Measurements from ENCODE around the gene CXCL14. TPM values are rescaled to one million over a fixed set of nuclear protein-coding genes. Genes with fewer than 3 reads are reported as not detected.

The CXCL14 gene
- total RNA-seq, 1 experiment from 2014 or later, result not detected

DNA sequence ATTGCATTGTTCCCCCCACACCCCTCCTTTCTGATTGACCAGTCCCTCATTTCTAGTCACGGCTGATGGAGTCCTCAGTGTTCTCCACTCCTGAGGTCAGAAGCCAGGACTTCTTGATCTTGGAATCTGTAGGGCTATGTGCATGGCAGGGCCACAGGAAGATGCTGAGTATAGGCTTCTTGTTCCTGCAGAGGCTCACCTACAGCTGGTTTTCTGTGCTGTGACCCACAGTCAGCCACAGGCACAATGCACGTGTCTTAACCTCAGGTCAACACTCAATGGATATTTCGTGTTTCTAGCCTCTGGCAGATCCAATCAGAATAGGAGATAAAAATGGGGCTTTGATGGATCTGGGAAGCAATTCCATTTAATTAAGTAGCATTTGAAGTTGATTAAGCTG, 14.3 kb upstream of the CXCL14 start:
- Histone ChIP-seq H3K9me3 (ENCODE audit: low read length) (no peaks in the 10 kb centered on the region), H3K36me3 (ENCODE audit: insufficient read depth, low read length) (no peaks in the 10 kb centered on the region), H4K20me1 (ENCODE audit: insufficient read depth, low read depth, low read length) (no peaks in the 10 kb centered on the region), H3K4me3 (ENCODE audit: low read length) (no peak overlapping the region), H3K27ac (ENCODE audit: low read length) (no peak overlapping the region), H3K4me2 (ENCODE audit: low read depth, low read length, poor library complexity, severe bottlenecking) (no peak overlapping the region), H3K9me2 (replicated peaks; ENCODE audit: insufficient read depth, low read length) (no peaks in the 10 kb centered on the region), H3K79me2 (ENCODE audit: low read length) (no peaks in the 10 kb centered on the region), H3K4me1 (ENCODE audit: low read length) (no peaks in the 10 kb centered on the region), H3K27me3 (ENCODE audit: low read length) (no peaks in the 10 kb centered on the region), H2AFZ (ENCODE audit: low read length) (no peak overlapping the region), H3K9ac (ENCODE audit: low read length) (no peak overlapping the region)
- no peak for DNase-seq

DNA sequence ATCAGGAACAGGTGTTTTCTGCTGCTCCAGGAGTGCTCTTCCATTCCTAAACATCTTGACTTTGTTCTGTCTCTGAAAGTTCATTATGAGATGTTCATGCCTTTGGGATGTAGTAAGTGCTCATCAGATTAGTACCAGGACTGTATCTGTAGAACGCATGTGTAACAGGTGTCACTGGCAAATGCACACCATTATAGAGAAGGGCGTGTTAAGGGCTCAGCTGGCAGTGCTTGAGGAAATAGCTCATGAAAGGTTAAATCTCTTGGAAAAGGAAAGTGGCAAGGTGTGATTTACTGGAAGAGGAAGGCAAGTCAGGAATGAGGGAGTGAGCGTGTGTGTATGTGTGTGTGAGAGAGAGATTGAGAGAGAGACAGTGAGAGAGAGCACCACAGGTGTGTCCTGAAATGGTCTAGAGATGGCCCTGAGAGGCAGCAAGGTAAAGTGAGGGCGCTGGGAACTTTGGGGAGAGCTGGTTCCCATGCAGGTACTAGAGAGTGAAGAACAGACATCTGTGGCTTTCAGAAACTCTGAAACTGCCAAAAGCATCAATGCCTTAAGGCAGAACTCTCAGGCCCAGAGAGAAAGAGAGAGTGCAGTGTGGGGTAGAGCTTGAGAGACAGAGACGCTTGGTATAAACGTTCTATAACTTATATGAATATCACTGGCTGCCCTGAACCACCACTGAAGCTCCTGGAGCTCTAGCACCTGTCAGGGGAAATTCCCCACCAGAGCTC, 13.7 kb upstream of the CXCL14 start:
- Histone ChIP-seq H4K20me1 (ENCODE audit: insufficient read depth, low read depth, low read length) (no peaks in the 10 kb centered on the region), H3K4me2 (ENCODE audit: low read depth, low read length, poor library complexity, severe bottlenecking) (no peak overlapping the region), H3K9me3 (ENCODE audit: low read length) (no peaks in the 10 kb centered on the region), H3K27ac (ENCODE audit: low read length) (no peak overlapping the region), H3K4me3 (ENCODE audit: low read length) (no peak overlapping the region), H3K79me2 (ENCODE audit: low read length) (no peaks in the 10 kb centered on the region), H3K27me3 (ENCODE audit: low read length) (no peaks in the 10 kb centered on the region), H2AFZ (ENCODE audit: low read length) (no peak overlapping the region), H3K9ac (ENCODE audit: low read length) (no peak overlapping the region), H3K4me1 (ENCODE audit: low read length) (no peaks in the 10 kb centered on the region), H3K9me2 (replicated peaks; ENCODE audit: insufficient read depth, low read length) (no peaks in the 10 kb centered on the region), H3K36me3 (ENCODE audit: insufficient read depth, low read length) (no peaks in the 10 kb centered on the region)
- no peak for DNase-seq

DNA sequence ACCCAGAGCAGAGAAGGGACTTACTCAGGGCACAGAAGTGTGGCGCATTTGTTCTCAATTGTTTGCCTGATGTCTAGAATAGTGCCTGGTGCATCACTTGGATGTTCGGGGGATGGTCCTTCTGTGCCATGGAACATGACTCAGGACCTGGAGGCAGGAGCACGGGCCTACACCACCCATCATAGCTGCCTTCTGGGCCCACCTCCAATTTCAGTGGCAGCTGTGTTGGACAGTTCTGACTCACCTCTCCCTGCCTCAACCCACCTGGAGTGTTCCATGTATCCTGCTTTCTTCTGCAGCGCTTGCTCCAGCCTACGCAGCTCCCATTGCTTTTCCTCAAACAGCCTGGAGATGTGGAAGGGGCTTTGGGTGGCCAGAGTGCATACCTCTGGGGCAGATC, 12.5 kb upstream of the CXCL14 start:
- DNase-seq, result no peak

DNA sequence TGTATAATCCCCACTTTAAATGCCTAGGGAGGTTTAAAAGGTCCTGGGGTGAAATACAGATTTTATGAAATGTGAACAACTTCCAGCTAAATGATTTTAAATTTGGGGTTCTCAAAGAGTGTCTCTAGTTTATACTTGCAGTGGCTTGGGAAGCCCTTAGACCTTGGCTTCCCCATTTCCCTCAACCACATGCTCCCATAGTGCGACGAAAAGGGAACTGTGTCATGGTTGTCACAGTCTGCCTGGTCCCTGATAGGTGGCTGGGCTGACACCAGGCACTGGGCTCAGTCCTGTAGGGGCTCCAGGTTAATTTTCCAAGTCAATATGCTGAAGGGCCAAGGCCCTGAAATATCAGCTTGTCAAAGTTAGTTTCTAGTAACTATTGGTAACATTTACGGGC, 10.4 kb upstream of the CXCL14 start:
- no peaks in the 10 kb centered on the region for H3K79me2 ChIP-seq (ENCODE audit: low read length)
- no peaks in the 10 kb centered on the region for H3K36me3 ChIP-seq (ENCODE audit: insufficient read depth, low read length)
- no peak for DNase-seq
- no peak overlapping the region for H3K4me3 ChIP-seq (ENCODE audit: low read length)
- no peak overlapping the region for H3K27ac ChIP-seq (ENCODE audit: low read length)
- H2AFZ ChIP-seq (ENCODE audit: low read length), result no peak overlapping the region
- no peaks in the 10 kb centered on the region for H3K9me3 ChIP-seq (ENCODE audit: low read length)
- no peaks in the 10 kb centered on the region for H3K27me3 ChIP-seq (ENCODE audit: low read length)
- no peaks in the 10 kb centered on the region for H4K20me1 ChIP-seq (ENCODE audit: insufficient read depth, low read depth, low read length)
- no peaks in the 10 kb centered on the region for H3K4me1 ChIP-seq (ENCODE audit: low read length)
- H3K9ac ChIP-seq (ENCODE audit: low read length), result no peak overlapping the region
- H3K9me2 ChIP-seq (replicated peaks; ENCODE audit: insufficient read depth, low read length), result no peaks in the 10 kb centered on the region
- no peak overlapping the region for H3K4me2 ChIP-seq (ENCODE audit: low read depth, low read length, poor library complexity, severe bottlenecking)

More for the DNA sequence above, 12.5 kb upstream of the CXCL14 start:
- no peaks in the 10 kb centered on the region for H3K9me3 ChIP-seq (ENCODE audit: low read length)
- H3K79me2 ChIP-seq (ENCODE audit: low read length), result no peaks in the 10 kb centered on the region
- no peaks in the 10 kb centered on the region for H3K27me3 ChIP-seq (ENCODE audit: low read length)
- no peak overlapping the region for H3K4me2 ChIP-seq (ENCODE audit: low read depth, low read length, poor library complexity, severe bottlenecking)
- no peak overlapping the region for H3K4me3 ChIP-seq (ENCODE audit: low read length)
- H3K27ac ChIP-seq (ENCODE audit: low read length), result no peak overlapping the region
- no peaks in the 10 kb centered on the region for H3K9me2 ChIP-seq (replicated peaks; ENCODE audit: insufficient read depth, low read length)
- H3K4me1 ChIP-seq (ENCODE audit: low read length), result no peaks in the 10 kb centered on the region
- no peaks in the 10 kb centered on the region for H3K36me3 ChIP-seq (ENCODE audit: insufficient read depth, low read length)
- no peak overlapping the region for H3K9ac ChIP-seq (ENCODE audit: low read length)
- no peak overlapping the region for H2AFZ ChIP-seq (ENCODE audit: low read length)
- H4K20me1 ChIP-seq (ENCODE audit: insufficient read depth, low read depth, low read length), result no peaks in the 10 kb centered on the region

DNA sequence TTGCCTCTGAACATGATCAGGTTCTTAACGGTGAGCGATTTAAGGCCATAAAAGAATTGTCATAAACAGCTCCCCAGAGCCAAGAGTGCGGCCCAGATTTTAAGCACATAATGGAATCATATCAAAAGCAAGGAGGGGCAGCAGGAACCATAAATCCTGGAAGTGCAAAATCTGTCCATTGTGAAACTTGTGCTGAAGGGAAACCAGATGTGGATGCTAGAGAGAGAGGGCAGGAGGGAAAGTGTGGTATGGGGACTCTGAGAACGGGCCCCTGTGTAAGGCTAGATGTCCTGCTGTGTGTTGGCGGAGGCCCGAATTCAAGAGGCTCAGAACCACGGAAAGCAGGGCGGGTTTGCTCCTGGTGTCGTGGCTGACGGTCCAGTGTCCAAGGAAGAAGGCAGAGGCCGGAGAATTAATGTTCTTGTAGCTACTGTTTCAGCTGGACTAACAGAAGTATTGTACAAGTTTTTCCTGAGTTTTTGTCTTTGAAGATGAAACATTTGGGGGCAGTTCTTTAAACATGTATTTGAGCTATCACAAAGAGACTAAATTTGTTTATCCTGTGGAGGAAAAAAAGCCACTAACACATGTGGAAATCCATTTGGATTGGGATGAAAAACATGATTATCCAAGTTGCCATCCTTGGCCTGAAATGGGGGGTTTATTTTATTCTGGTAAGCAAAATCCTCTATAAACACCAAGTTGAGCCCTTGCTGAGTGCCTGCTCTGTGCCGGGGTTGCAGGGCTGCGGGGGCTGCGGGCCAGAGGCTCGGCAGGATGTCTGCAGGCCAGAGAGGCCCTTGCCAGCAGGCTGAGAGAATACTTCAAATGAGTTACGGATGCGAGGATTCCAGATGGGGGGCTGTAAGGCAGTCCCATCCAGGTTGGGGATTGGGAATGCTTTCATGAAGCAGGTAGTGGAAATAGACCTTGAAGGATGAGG, 9.2 kb upstream of the CXCL14 start:
- no peak overlapping the region for H3K27ac ChIP-seq (ENCODE audit: low read length)

DNA sequence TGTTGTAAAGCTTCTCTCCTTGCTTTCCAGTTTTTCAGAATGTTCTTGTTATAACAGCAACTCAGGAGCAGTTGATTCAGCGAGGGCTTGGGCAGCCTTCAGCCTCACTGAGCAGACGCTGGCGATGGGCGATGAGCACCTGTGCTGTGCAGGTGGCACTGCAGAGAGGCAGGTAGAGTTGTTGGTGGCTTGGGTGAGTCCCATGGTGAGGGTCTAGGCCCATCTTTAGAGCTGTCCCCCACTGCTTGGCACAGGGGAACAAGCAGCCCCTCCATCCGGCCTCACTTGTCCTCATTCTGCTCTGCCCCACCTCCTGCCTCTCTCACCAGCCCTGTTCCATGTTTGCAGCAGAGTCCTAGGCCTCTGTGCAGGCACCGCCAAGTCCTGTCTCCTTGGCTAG, 6.1 kb upstream of the CXCL14 start:
- no peaks in the 10 kb centered on the region for H3K36me3 ChIP-seq (ENCODE audit: insufficient read depth, low read length)

More for the DNA sequence above, 9.2 kb upstream of the CXCL14 start:
- Histone ChIP-seq H2AFZ (ENCODE audit: low read length) (no peak overlapping the region), H3K27me3 (ENCODE audit: low read length) (no peaks in the 10 kb centered on the region), H3K9me3 (ENCODE audit: low read length) (no peaks in the 10 kb centered on the region), H3K9me2 (replicated peaks; ENCODE audit: insufficient read depth, low read length) (no peaks in the 10 kb centered on the region), H3K9ac (ENCODE audit: low read length) (no peak overlapping the region), H3K4me1 (ENCODE audit: low read length) (no peaks in the 10 kb centered on the region), H3K4me3 (ENCODE audit: low read length) (no peak overlapping the region), H3K79me2 (ENCODE audit: low read length) (no peaks in the 10 kb centered on the region), H4K20me1 (ENCODE audit: insufficient read depth, low read depth, low read length) (no peaks in the 10 kb centered on the region), H3K4me2 (ENCODE audit: low read depth, low read length, poor library complexity, severe bottlenecking) (no peak overlapping the region), H3K36me3 (ENCODE audit: insufficient read depth, low read length) (no peaks in the 10 kb centered on the region)
- no peak for DNase-seq

DNA sequence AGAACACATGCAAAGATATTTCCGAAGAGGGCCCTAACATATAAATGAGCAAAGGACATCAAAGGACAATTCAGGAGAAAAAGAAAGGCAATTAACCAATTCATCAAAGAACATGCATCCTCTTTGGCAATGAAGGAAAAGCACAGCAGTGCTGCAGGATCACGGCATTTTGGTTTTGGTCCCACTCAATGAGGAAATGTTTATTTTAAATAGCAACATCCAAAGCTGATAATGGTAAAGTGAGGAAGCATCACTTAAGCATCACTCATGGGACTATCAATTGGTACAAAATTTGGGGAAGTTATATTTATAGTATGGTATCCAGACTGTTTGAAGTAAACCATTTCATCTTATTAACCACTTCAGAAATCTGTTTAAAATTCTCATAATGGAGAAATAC, 5.5 kb upstream of the CXCL14 start:
- DNase-seq, result no peak
- no peak overlapping the region for H2AFZ ChIP-seq (ENCODE audit: low read length)
- no peaks in the 10 kb centered on the region for H4K20me1 ChIP-seq (ENCODE audit: insufficient read depth, low read depth, low read length)
- no peaks in the 10 kb centered on the region for H3K27me3 ChIP-seq (ENCODE audit: low read length)
- no peaks in the 10 kb centered on the region for H3K9me3 ChIP-seq (ENCODE audit: low read length)
- no peak overlapping the region for H3K9ac ChIP-seq (ENCODE audit: low read length)
- no peaks in the 10 kb centered on the region for H3K4me1 ChIP-seq (ENCODE audit: low read length)
- no peaks in the 10 kb centered on the region for H3K36me3 ChIP-seq (ENCODE audit: insufficient read depth, low read length)
- no peak overlapping the region for H3K4me2 ChIP-seq (ENCODE audit: low read depth, low read length, poor library complexity, severe bottlenecking)
- H3K79me2 ChIP-seq (ENCODE audit: low read length), result no peaks in the 10 kb centered on the region
- no peak overlapping the region for H3K4me3 ChIP-seq (ENCODE audit: low read length)
- H3K9me2 ChIP-seq (replicated peaks; ENCODE audit: insufficient read depth, low read length), result no peaks in the 10 kb centered on the region
- H3K27ac ChIP-seq (ENCODE audit: low read length), result no peak overlapping the region

More for the DNA sequence above, 6.1 kb upstream of the CXCL14 start:
- H3K27me3 ChIP-seq (ENCODE audit: low read length), result no peaks in the 10 kb centered on the region
- no peaks in the 10 kb centered on the region for H3K4me1 ChIP-seq (ENCODE audit: low read length)
- H3K27ac ChIP-seq (ENCODE audit: low read length), result no peak overlapping the region
- no peak overlapping the region for H3K4me3 ChIP-seq (ENCODE audit: low read length)
- H3K9me2 ChIP-seq (replicated peaks; ENCODE audit: insufficient read depth, low read length), result no peaks in the 10 kb centered on the region
- DNase-seq, result no peak
- no peaks in the 10 kb centered on the region for H4K20me1 ChIP-seq (ENCODE audit: insufficient read depth, low read depth, low read length)
- H3K9ac ChIP-seq (ENCODE audit: low read length), result no peak overlapping the region
- no peak overlapping the region for H2AFZ ChIP-seq (ENCODE audit: low read length)
- H3K9me3 ChIP-seq (ENCODE audit: low read length), result no peaks in the 10 kb centered on the region
- no peaks in the 10 kb centered on the region for H3K79me2 ChIP-seq (ENCODE audit: low read length)
- no peak overlapping the region for H3K4me2 ChIP-seq (ENCODE audit: low read depth, low read length, poor library complexity, severe bottlenecking)

DNA sequence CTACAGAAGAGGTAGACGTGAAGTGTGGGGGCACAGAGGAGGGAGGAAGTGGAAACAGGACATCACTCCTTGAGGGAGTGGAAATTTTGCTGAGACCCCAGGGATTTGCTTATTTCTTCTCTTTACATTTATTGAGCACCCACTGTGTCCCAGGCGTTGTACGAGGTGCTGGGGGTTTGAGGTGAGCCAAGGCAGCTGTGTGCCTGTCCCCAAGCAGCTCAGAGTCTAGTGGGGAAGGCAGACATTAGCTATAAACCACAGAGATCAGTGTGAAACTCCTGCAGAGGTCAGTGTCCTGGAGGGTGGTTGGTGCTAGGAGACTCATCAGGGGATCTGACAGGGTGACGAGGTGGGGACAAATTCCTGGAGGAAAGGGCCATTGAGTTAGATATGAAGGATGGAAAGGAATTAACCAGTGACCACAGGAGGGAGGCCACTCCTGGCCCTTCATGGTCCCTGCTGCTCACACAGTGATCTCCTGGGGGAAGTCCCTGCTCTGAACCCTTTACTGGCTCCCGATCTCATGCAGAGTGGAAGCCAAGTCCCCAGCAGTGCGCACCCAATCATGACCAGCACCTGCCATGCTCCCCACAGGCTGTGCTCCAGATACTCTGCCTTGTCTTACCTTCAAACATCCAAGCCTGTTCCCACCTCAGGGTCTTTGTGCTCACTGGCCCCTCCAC, 3.4 kb upstream of the CXCL14 start:
- Histone ChIP-seq H3K27me3 (ENCODE audit: low read length) (no peaks in the 10 kb centered on the region), H3K9me3 (ENCODE audit: low read length) (no peaks in the 10 kb centered on the region), H3K4me2 (ENCODE audit: low read depth, low read length, poor library complexity, severe bottlenecking) (no peak overlapping the region), H3K9me2 (replicated peaks; ENCODE audit: insufficient read depth, low read length) (no peaks in the 10 kb centered on the region), H3K9ac (ENCODE audit: low read length) (no peak overlapping the region), H3K27ac (ENCODE audit: low read length) (no peak overlapping the region), H3K4me1 (ENCODE audit: low read length) (no peaks in the 10 kb centered on the region), H4K20me1 (ENCODE audit: insufficient read depth, low read depth, low read length) (no peaks in the 10 kb centered on the region), H3K36me3 (ENCODE audit: insufficient read depth, low read length) (no peaks in the 10 kb centered on the region), H3K4me3 (ENCODE audit: low read length) (no peak overlapping the region), H3K79me2 (ENCODE audit: low read length) (no peaks in the 10 kb centered on the region), H2AFZ (ENCODE audit: low read length) (no peak overlapping the region)
- DNase-seq, result no peak
